Measurements from ENCODE around the gene COA4. TPM values are rescaled to one million over a fixed set of nuclear protein-coding genes. Genes with fewer than 3 reads are reported as not detected.

The COA4 gene
- total RNA-seq, 1 experiment from 2014 or later = 114 TPM

DNA sequence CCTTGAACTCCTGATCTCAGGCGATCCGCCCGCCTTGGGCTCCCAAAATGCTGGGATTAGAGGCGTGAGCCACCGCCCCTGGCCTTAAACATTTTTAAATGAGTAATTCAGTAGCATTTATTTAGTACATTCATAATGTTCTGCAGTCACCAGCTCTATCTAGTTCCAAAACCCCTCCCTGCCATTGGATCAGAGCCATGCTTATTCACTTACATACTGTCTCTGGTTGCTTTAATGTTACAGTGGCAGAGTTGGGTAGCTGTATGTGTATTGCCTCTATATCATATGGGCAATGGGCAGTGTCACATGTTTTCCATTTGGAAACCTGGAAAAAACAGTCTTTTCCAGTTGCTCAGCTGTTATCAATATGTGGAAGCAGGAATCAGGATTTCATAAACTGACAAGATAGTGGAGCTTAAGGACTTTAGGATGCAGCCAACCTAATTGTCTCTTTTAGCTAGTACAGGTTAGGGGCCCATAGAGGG, 10.5 kb downstream of the COA4 start (continued):
- TF ChIP-seq TCF7 (CRISPR knock-in tag; IDR thresholded peaks at IDR 0.05; ENCODE audit: low read depth) (no peak), NFYB (CRISPR knock-in tag; conservative IDR thresholded peaks at IDR 0.05; ENCODE audit: low read depth) (no peak), NR1H2 (CRISPR knock-in tag; IDR thresholded peaks at IDR 0.05) (no peak), MXD4 (CRISPR knock-in tag; IDR thresholded peaks at IDR 0.05; ENCODE audit: borderline replicate concordance) (no peak), TEAD1 (CRISPR knock-in tag; IDR thresholded peaks at IDR 0.05) (no peak), ETV6 (CRISPR knock-in tag; IDR thresholded peaks at IDR 0.05) (no peak), SMAD4 (CRISPR knock-in tag; IDR thresholded peaks at IDR 0.05) (no peak), CREB1 (CRISPR knock-in tag; IDR thresholded peaks at IDR 0.05) (no peak), FOXP1 (CRISPR knock-in tag; IDR thresholded peaks at IDR 0.05; ENCODE audit: borderline replicate concordance) (no peak), NFE2L1 (CRISPR knock-in tag; IDR thresholded peaks at IDR 0.05) (no peak), SP1 (CRISPR knock-in tag; conservative IDR thresholded peaks at IDR 0.05) (no peak)
- TF ChIP-seq, protein P1, sequence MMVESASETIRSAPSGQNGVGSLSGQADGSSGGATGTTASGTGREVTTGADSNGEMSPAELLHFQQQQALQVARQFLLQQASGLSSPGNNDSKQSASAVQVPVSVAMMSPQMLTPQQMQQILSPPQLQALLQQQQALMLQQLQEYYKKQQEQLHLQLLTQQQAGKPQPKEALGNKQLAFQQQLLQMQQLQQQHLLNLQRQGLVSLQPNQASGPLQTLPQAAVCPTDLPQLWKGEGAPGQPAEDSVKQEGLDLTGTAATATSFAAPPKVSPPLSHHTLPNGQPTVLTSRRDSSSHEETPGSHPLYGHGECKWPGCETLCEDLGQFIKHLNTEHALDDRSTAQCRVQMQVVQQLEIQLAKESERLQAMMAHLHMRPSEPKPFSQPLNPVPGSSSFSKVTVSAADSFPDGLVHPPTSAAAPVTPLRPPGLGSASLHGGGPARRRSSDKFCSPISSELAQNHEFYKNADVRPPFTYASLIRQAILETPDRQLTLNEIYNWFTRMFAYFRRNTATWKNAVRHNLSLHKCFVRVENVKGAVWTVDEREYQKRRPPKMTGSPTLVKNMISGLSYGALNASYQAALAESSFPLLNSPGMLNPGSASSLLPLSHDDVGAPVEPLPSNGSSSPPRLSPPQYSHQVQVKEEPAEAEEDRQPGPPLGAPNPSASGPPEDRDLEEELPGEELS (CRISPR knock-in tag; IDR thresholded peaks at IDR 0.05) = no peak

DNA sequence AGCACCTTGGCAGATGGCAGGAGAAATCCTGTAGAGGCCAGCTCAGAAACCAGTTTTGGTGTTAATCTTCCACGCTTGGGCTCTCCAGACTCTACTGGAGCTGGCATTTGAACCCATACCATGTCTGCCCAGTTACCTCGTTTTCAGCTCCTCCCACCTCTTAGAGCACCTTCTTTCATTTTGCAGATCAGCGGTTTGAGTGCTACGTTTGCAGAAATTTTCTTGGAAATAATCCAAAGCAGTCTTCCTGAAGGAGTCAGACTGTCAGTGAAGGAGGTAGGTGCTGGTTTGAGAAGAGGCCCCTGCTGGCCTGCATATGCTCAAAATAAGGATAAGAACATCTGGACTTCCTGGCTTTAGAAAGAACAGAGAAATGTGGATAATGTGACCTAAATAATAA, 13.7 kb downstream of the COA4 start:
- ChIA-PET POLR2A (no interaction called here), CTCF (no interaction called here)
- no peak for DNase-seq (ENCODE audit: low spot score)
- Mint-ChIP-seq H3K4me3 (no peak overlapping the region), H3K36me3 (peaks cover 10% of the 10 kb centered on the region), H3K4me1 (no peaks in the 10 kb centered on the region), H3K9me3 (no peaks in the 10 kb centered on the region), H3K27ac (no peak overlapping the region), H3K27me3 (ENCODE audit: low read depth) (no peaks in the 10 kb centered on the region)
- no peak for ATAC-seq
- TF ChIP-seq NR3C1 (CRISPR knock-in tag; conservative IDR thresholded peaks at IDR 0.05; ENCODE audit: low read depth) (no peak), TCF7 (CRISPR knock-in tag; IDR thresholded peaks at IDR 0.05; ENCODE audit: low read depth) (no peak), FOXP1 (CRISPR knock-in tag; IDR thresholded peaks at IDR 0.05; ENCODE audit: borderline replicate concordance) (no peak), ZNF219 (CRISPR knock-in tag; IDR thresholded peaks at IDR 0.05; ENCODE audit: borderline replicate concordance) (no peak), SOX15 (CRISPR knock-in tag; IDR thresholded peaks at IDR 0.05) (no peak)
- TF ChIP-seq, protein P2, sequence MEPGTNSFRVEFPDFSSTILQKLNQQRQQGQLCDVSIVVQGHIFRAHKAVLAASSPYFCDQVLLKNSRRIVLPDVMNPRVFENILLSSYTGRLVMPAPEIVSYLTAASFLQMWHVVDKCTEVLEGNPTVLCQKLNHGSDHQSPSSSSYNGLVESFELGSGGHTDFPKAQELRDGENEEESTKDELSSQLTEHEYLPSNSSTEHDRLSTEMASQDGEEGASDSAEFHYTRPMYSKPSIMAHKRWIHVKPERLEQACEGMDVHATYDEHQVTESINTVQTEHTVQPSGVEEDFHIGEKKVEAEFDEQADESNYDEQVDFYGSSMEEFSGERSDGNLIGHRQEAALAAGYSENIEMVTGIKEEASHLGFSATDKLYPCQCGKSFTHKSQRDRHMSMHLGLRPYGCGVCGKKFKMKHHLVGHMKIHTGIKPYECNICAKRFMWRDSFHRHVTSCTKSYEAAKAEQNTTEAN (CRISPR knock-in tag; IDR thresholded peaks at IDR 0.05) = no peak
- TF ChIP-seq, protein P3, sequence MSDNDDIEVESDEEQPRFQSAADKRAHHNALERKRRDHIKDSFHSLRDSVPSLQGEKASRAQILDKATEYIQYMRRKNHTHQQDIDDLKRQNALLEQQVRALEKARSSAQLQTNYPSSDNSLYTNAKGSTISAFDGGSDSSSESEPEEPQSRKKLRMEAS (CRISPR knock-in tag; IDR thresholded peaks at IDR 0.05) = no peak
- TF ChIP-seq, protein P4, sequence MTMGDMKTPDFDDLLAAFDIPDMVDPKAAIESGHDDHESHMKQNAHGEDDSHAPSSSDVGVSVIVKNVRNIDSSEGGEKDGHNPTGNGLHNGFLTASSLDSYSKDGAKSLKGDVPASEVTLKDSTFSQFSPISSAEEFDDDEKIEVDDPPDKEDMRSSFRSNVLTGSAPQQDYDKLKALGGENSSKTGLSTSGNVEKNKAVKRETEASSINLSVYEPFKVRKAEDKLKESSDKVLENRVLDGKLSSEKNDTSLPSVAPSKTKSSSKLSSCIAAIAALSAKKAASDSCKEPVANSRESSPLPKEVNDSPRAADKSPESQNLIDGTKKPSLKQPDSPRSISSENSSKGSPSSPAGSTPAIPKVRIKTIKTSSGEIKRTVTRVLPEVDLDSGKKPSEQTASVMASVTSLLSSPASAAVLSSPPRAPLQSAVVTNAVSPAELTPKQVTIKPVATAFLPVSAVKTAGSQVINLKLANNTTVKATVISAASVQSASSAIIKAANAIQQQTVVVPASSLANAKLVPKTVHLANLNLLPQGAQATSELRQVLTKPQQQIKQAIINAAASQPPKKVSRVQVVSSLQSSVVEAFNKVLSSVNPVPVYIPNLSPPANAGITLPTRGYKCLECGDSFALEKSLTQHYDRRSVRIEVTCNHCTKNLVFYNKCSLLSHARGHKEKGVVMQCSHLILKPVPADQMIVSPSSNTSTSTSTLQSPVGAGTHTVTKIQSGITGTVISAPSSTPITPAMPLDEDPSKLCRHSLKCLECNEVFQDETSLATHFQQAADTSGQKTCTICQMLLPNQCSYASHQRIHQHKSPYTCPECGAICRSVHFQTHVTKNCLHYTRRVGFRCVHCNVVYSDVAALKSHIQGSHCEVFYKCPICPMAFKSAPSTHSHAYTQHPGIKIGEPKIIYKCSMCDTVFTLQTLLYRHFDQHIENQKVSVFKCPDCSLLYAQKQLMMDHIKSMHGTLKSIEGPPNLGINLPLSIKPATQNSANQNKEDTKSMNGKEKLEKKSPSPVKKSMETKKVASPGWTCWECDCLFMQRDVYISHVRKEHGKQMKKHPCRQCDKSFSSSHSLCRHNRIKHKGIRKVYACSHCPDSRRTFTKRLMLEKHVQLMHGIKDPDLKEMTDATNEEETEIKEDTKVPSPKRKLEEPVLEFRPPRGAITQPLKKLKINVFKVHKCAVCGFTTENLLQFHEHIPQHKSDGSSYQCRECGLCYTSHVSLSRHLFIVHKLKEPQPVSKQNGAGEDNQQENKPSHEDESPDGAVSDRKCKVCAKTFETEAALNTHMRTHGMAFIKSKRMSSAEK (CRISPR knock-in tag; IDR thresholded peaks at IDR 0.05; ENCODE audit: borderline replicate concordance) = no peak
- TF ChIP-seq, protein P5, sequence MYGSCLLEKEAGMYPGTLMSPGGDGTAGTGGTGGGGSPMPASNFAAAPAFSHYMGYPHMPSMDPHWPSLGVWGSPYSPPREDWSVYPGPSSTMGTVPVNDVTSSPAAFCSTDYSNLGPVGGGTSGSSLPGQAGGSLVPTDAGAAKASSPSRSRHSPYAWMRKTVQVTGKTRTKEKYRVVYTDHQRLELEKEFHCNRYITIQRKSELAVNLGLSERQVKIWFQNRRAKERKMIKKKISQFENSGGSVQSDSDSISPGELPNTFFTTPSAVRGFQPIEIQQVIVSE (CRISPR knock-in tag; IDR thresholded peaks at IDR 0.05; ENCODE audit: borderline replicate concordance) = no peak
- TF ChIP-seq, protein P1 (CRISPR knock-in tag; IDR thresholded peaks at IDR 0.05) = no peak
- TF ChIP-seq, protein P6, sequence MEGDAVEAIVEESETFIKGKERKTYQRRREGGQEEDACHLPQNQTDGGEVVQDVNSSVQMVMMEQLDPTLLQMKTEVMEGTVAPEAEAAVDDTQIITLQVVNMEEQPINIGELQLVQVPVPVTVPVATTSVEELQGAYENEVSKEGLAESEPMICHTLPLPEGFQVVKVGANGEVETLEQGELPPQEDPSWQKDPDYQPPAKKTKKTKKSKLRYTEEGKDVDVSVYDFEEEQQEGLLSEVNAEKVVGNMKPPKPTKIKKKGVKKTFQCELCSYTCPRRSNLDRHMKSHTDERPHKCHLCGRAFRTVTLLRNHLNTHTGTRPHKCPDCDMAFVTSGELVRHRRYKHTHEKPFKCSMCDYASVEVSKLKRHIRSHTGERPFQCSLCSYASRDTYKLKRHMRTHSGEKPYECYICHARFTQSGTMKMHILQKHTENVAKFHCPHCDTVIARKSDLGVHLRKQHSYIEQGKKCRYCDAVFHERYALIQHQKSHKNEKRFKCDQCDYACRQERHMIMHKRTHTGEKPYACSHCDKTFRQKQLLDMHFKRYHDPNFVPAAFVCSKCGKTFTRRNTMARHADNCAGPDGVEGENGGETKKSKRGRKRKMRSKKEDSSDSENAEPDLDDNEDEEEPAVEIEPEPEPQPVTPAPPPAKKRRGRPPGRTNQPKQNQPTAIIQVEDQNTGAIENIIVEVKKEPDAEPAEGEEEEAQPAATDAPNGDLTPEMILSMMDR (IDR thresholded peaks at IDR 0.05) = no peak
- TF ChIP-seq, protein P7, sequence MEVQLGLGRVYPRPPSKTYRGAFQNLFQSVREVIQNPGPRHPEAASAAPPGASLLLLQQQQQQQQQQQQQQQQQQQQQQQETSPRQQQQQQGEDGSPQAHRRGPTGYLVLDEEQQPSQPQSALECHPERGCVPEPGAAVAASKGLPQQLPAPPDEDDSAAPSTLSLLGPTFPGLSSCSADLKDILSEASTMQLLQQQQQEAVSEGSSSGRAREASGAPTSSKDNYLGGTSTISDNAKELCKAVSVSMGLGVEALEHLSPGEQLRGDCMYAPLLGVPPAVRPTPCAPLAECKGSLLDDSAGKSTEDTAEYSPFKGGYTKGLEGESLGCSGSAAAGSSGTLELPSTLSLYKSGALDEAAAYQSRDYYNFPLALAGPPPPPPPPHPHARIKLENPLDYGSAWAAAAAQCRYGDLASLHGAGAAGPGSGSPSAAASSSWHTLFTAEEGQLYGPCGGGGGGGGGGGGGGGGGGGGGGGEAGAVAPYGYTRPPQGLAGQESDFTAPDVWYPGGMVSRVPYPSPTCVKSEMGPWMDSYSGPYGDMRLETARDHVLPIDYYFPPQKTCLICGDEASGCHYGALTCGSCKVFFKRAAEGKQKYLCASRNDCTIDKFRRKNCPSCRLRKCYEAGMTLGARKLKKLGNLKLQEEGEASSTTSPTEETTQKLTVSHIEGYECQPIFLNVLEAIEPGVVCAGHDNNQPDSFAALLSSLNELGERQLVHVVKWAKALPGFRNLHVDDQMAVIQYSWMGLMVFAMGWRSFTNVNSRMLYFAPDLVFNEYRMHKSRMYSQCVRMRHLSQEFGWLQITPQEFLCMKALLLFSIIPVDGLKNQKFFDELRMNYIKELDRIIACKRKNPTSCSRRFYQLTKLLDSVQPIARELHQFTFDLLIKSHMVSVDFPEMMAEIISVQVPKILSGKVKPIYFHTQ (CRISPR knock-in tag; IDR thresholded peaks at IDR 0.05) = no peak
